Measurements from ENCODE around the gene CPSF4L.

The CPSF4L gene

DNA sequence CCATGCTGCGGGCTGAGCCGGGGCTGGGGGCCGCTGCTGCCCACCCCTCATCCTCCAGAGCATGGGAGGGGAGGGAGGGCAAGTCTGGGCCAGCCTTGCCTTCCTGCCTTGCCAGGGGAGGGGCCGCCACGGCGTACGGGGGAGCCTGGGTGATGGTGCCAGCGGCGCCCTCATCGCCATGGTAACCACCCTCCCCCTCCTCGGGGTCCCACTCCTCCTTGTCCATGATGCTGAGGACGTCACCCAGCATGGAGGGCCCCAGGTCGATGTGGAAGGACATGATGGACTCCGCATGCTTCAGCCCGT, 23.9 kb upstream of the CPSF4L start:
- Mint-ChIP-seq H3K4me3 (no peak overlapping the region), H3K4me1 (peaks cover 4% of the 10 kb centered on the region), H3K27ac (ENCODE audit: low read depth) (no peak overlapping the region), H3K36me3 (ENCODE audit: insufficient read depth) (no peaks in the 10 kb centered on the region), H3K27me3 (peaks cover 44% of the 10 kb centered on the region), H3K9me3 (no peaks in the 10 kb centered on the region)
- DNase-seq (ENCODE audit: low spot score in 2 of 2) (no peak), ATAC-seq (replicated peaks; ENCODE audit: extremely low read depth, poor library complexity, severe bottlenecking) (no peak)

GRCh38 chr17:73284906-73285602, 23.4 kb upstream of the CPSF4L start:
- peaks cover 42% of the 10 kb centered on the region for H3K27me3 Mint-ChIP-seq
- no peaks in the 10 kb centered on the region for H3K4me1 Mint-ChIP-seq
- H3K4me3 Mint-ChIP-seq = no peak overlapping the region
- no peaks in the 10 kb centered on the region for H3K36me3 Mint-ChIP-seq (ENCODE audit: insufficient read depth)
- ATAC-seq (replicated peaks; ENCODE audit: extremely low read depth, poor library complexity, severe bottlenecking) (no peak), DNase-seq (ENCODE audit: low spot score in 2 of 2) (no peak)
- H3K27ac Mint-ChIP-seq (ENCODE audit: low read depth) = no peak overlapping the region
- no peaks in the 10 kb centered on the region for H3K9me3 Mint-ChIP-seq

GRCh38 chr17:73284354-73284753, 22.7 kb upstream of the CPSF4L start:
- H3K4me3 Mint-ChIP-seq = no peak overlapping the region
- H3K4me1 Mint-ChIP-seq = no peaks in the 10 kb centered on the region
- H3K27ac Mint-ChIP-seq (ENCODE audit: low read depth) = no peak overlapping the region
- DNase-seq (ENCODE audit: low spot score in 2 of 2) = no peak
- H3K9me3 Mint-ChIP-seq = no peaks in the 10 kb centered on the region
- peaks cover 37% of the 10 kb centered on the region for H3K27me3 Mint-ChIP-seq
- H3K36me3 Mint-ChIP-seq (ENCODE audit: insufficient read depth) = no peaks in the 10 kb centered on the region
- no peak for ATAC-seq (replicated peaks; ENCODE audit: extremely low read depth, poor library complexity, severe bottlenecking)

GRCh38 chr17:73283841-73284282, 22.2 kb upstream of the CPSF4L start:
- no peak overlapping the region for H3K27ac Mint-ChIP-seq (ENCODE audit: low read depth)

DNA sequence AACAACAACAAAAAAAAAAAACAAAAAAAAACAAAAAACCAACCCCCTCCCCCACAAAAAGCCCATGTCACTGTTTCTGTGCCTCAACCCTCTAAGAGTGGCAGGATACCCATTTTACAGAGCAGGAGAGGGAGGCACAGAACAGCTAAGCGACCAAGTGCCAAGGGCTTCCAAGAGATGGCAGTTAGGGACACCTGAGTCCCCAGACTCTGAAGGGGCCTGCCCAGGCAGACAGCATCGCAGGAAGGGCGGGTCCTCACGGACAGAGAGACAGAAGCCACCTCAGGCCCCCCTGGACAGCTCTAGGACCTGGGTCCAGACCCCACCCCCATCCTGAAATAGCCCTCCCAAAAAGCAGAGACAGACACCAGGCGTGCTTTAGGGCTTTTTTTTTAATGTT, 21.6 kb upstream of the CPSF4L start:
- Mint-ChIP-seq H3K27me3 (peaks cover 37% of the 10 kb centered on the region), H3K36me3 (ENCODE audit: insufficient read depth) (no peaks in the 10 kb centered on the region), H3K4me3 (no peak overlapping the region), H3K4me1 (no peaks in the 10 kb centered on the region), H3K27ac (ENCODE audit: low read depth) (no peak overlapping the region), H3K9me3 (no peaks in the 10 kb centered on the region)
- no peak for DNase-seq (ENCODE audit: low spot score in 2 of 2)
- ATAC-seq (replicated peaks; ENCODE audit: extremely low read depth, poor library complexity, severe bottlenecking) = no peak

More at GRCh38 chr17:73283841-73284282, 22.2 kb upstream of the CPSF4L start:
- Mint-ChIP-seq H3K4me1 (no peaks in the 10 kb centered on the region), H3K27me3 (peaks cover 37% of the 10 kb centered on the region), H3K36me3 (ENCODE audit: insufficient read depth) (no peaks in the 10 kb centered on the region), H3K4me3 (no peak overlapping the region), H3K9me3 (no peaks in the 10 kb centered on the region)
- ATAC-seq (replicated peaks; ENCODE audit: extremely low read depth, poor library complexity, severe bottlenecking) (no peak), DNase-seq (ENCODE audit: low spot score in 2 of 2) (no peak)

DNA sequence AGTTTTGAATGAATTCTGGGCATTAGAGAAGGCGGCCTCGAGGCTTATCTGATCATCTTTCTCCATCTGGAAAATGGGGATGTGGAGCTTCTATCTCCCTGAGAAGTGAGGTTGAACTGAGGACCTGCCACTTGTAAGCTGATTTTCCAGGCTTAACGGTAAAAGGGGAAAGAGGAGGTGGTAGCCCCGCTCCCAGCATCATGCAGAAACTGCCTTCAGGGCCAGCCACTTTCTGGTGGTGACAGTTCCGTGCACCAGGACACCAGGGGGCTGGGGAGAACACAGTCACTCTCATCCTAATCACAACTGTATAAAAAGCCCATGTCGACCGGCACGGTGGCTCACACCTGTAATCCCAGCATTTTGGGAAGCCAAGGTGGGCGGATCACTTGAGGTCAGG, 20.9 kb upstream of the CPSF4L start:
- Mint-ChIP-seq H3K27ac (ENCODE audit: low read depth) (no peak overlapping the region), H3K9me3 (no peaks in the 10 kb centered on the region), H3K4me1 (no peaks in the 10 kb centered on the region), H3K4me3 (no peak overlapping the region), H3K27me3 (peaks cover 37% of the 10 kb centered on the region), H3K36me3 (ENCODE audit: insufficient read depth) (no peaks in the 10 kb centered on the region)
- ATAC-seq (replicated peaks; ENCODE audit: extremely low read depth, poor library complexity, severe bottlenecking) = no peak
- DNase-seq (ENCODE audit: low spot score in 2 of 2) = no peak

GRCh38 chr17:73281928-73282327, 20.2 kb upstream of the CPSF4L start:
- no peak overlapping the region for H3K27ac Mint-ChIP-seq (ENCODE audit: low read depth)
- H3K36me3 Mint-ChIP-seq (ENCODE audit: insufficient read depth) = no peaks in the 10 kb centered on the region
- DNase-seq (ENCODE audit: low spot score in 2 of 2) = no peak
- H3K9me3 Mint-ChIP-seq = no peaks in the 10 kb centered on the region
- no peak for ATAC-seq (replicated peaks; ENCODE audit: extremely low read depth, poor library complexity, severe bottlenecking)
- H3K4me1 Mint-ChIP-seq = no peaks in the 10 kb centered on the region
- H3K27me3 Mint-ChIP-seq = peaks cover 30% of the 10 kb centered on the region
- no peak overlapping the region for H3K4me3 Mint-ChIP-seq

DNA sequence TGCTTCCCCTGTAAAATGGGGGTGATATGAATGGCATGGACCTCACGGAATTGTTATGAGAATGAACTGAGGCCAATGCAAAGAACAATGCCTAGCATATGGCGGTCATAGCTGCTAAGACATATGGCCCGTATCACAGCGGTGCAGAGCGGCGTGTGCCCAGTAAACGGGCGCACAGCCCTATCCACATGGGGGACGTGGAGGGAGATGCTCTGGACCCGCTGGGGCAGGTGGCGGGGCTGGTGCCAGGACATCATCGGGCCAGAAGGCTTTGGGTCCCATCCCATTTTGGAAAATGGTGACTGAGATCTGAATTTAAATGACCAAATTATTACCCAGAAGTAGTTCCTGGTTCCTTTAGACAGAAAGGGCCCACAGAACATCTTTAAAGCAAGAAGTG, 18.5 kb upstream of the CPSF4L start:
- no peak for ATAC-seq (replicated peaks; ENCODE audit: extremely low read depth, poor library complexity, severe bottlenecking)
- Mint-ChIP-seq H3K27ac (ENCODE audit: low read depth) (no peak overlapping the region), H3K36me3 (ENCODE audit: insufficient read depth) (no peaks in the 10 kb centered on the region), H3K4me3 (no peak overlapping the region), H3K9me3 (no peaks in the 10 kb centered on the region), H3K4me1 (no peaks in the 10 kb centered on the region), H3K27me3 (peaks cover 24% of the 10 kb centered on the region)
- DNase-seq (ENCODE audit: low spot score in 2 of 2) = no peak

DNA sequence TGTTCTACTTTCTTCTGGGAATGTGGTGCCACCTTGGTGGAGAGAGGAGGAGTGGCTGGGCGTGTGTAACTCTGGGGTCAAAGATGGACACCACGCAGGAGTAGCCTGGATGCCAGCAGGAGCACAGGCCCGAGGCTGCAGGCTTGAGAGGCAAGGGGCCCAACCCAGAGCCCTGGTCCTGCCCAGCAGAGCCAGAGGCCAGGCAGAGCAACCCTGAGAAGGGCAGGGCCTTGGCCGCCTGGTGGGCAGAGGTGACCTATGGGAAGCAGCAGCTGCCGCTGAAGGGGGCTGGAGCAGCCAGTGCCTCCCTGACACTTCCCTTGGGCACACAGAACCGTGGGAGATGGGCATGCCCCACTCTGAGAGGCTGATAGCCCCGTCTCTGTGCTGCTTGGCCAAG, 18.0 kb upstream of the CPSF4L start:
- Mint-ChIP-seq H3K4me1 (no peaks in the 10 kb centered on the region), H3K4me3 (no peak overlapping the region), H3K27me3 (peaks cover 24% of the 10 kb centered on the region), H3K27ac (ENCODE audit: low read depth) (no peak overlapping the region), H3K36me3 (ENCODE audit: insufficient read depth) (no peaks in the 10 kb centered on the region), H3K9me3 (no peaks in the 10 kb centered on the region)
- no peak for ATAC-seq (replicated peaks; ENCODE audit: extremely low read depth, poor library complexity, severe bottlenecking)
- DNase-seq (ENCODE audit: low spot score in 2 of 2) = no peak

DNA sequence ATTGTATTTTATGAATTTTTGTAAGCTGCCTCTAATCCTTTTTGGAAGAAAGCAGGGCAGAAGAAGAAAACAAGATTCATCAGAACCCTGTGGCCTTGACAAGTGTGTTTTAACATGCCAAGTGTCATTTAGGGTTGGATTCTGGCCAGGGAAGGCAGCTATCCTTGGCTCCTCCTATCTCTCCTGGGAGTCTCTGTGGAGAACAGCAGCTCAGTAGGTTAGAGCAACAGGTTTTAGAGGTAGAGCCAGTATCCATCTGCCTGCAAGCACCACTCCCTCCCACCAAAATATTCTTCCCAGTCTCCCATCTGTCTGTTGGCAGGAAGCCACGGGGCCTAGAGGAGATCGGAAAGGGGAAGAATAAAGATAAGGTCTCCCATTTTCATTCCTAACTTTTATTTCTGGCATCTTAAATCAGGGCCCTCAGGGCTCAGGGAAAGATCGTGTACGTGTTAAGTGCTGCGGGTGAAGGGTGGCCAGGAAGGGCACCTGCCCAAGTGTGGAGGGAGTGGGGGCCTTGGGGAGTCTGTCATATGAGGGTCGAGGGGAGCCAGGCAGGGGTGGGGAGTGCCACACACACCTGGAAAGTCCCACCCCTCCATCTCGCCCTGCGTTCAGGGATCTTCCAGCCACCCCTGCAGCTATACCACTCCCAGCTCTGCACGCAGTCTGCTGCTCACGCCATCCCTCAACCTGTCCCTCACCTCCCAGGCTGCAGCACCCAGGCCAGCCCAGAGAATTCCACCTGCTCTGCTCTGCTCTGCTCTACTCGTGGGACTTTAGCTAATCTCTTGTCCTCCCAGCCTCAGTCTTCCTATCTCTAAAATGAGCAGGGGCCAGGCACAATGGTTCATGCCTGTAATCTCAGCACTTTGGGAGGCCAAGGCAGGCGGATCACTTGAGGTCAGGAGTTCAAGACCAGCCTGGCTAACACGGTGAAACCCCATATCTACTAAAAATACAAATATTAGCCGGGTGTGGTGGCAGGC, 17.1 kb upstream of the CPSF4L start:
- DNase-seq (ENCODE audit: low spot score in 2 of 2) (no peak), ATAC-seq (replicated peaks; ENCODE audit: extremely low read depth, poor library complexity, severe bottlenecking) (no peak)
- Mint-ChIP-seq H3K27ac (ENCODE audit: low read depth) (no peak overlapping the region), H3K4me3 (no peak overlapping the region), H3K9me3 (no peaks in the 10 kb centered on the region), H3K36me3 (ENCODE audit: insufficient read depth) (no peaks in the 10 kb centered on the region), H3K27me3 (peaks cover 24% of the 10 kb centered on the region), H3K4me1 (no peaks in the 10 kb centered on the region)

DNA sequence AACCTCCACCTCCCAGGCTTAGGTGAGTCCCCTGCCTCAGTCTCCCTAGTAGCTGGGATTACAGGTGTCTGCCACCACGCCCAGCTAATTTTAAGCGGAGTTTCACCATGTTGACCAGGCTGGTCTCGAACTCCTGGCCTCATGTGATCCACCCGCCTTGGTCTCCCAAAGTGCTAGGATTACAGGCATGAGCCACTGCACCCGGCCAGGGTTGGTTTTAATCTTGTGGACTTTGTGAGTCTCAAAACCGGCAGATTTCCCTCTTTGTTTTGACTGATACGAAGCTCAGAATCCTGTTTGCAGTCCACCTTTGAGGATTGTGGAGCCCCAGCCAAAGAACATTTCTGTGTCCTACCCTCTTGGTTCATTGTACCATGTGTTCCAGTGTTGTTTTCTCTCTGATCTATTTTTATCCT, 16.4 kb upstream of the CPSF4L start:
- H3K9me3 Mint-ChIP-seq = no peaks in the 10 kb centered on the region
- no peak overlapping the region for H3K4me3 Mint-ChIP-seq
- no peaks in the 10 kb centered on the region for H3K4me1 Mint-ChIP-seq
- no peaks in the 10 kb centered on the region for H3K36me3 Mint-ChIP-seq (ENCODE audit: insufficient read depth)
- no peak overlapping the region for H3K27ac Mint-ChIP-seq (ENCODE audit: low read depth)
- ATAC-seq (replicated peaks; ENCODE audit: extremely low read depth, poor library complexity, severe bottlenecking) (no peak), DNase-seq (ENCODE audit: low spot score in 2 of 2) (no peak)
- H3K27me3 Mint-ChIP-seq = peaks cover 24% of the 10 kb centered on the region

GRCh38 chr17:73274490-73274889, 12.8 kb upstream of the CPSF4L start:
- peaks cover 14% of the 10 kb centered on the region for H3K27me3 Mint-ChIP-seq
- no peaks in the 10 kb centered on the region for H3K9me3 Mint-ChIP-seq
- no peak overlapping the region for H3K27ac Mint-ChIP-seq (ENCODE audit: low read depth)
- no peaks in the 10 kb centered on the region for H3K4me1 Mint-ChIP-seq
- ATAC-seq (replicated peaks; ENCODE audit: extremely low read depth, poor library complexity, severe bottlenecking) (no peak), DNase-seq (ENCODE audit: low spot score in 2 of 2) (no peak)
- H3K4me3 Mint-ChIP-seq = no peak overlapping the region
- no peaks in the 10 kb centered on the region for H3K36me3 Mint-ChIP-seq (ENCODE audit: insufficient read depth)

DNA sequence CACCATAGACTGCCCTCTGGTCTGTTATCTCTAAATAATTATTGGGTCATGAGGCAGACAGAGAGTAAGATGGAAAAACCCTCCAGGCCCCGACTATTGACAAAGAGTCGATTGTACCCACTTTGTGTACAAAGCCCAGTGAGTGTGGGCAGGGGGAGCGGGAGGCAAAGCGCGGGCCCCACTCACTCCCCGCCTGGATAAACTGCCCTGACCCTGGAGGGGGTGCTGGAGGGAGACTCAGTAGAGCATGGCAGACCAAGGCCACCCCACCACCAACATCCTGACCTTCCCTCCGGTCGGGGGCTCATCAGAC, 11.2 kb upstream of the CPSF4L start:
- H3K36me3 Mint-ChIP-seq (ENCODE audit: insufficient read depth) = no peaks in the 10 kb centered on the region
- DNase-seq (ENCODE audit: low spot score in 2 of 2) (no peak), ATAC-seq (replicated peaks; ENCODE audit: extremely low read depth, poor library complexity, severe bottlenecking) (no peak)
- H3K9me3 Mint-ChIP-seq = no peaks in the 10 kb centered on the region
- no peak overlapping the region for H3K27ac Mint-ChIP-seq (ENCODE audit: low read depth)
- H3K4me1 Mint-ChIP-seq = no peaks in the 10 kb centered on the region
- no peak overlapping the region for H3K4me3 Mint-ChIP-seq
- H3K27me3 Mint-ChIP-seq = no peaks in the 10 kb centered on the region
